Ovary (tissue), 3 donors: ENCODE measurements around the gene SOX15.

Source experiments
- POLR2A ChIP-seq: fragments of 450-650 bp; IDR thresholded peaks from one replicate; pipeline ENCODE4 v1.6.1; 2017; ENCODE audit warnings: antibody characterized with exemption, mild to moderate bottlenecking, moderate library complexity
- TF ChIP-seq, protein P1 (sequence below), 3 donors: fragments of 450-650 bp in 2 of 3; fragments of 200-600 bp in 1 of 3; IDR thresholded peaks; one replicate each; pipeline versions ENCODE4 v1.5.1 to v1.8.0; 2016 to 2022; ENCODE audit warnings: antibody characterized with exemption in 3 of 3, mild to moderate bottlenecking in 1 of 3
- donor health status: DM: no; HTN: no; CAD: no.

DNA sequence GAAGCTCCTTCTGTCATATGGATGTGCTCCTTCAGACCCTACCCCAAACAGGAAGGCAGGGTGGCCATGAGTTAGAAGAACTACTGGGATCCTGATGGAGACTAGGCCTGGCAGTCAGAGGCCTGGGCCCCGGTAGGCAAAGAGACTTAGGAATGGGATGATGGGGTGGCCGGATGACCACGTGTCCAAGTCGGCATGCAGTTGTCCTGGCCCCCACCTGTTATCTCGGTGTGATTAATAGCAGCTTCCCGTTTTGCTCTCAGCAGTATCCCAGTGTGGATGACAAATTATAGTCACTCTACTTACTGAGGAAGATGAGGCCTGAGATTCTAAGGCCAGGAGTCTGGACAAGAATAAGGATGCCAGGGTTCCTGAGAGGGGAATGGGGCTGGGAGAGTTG lies 39.5 kb downstream of the SOX15 start:
- TF ChIP-seq, protein P1, sequence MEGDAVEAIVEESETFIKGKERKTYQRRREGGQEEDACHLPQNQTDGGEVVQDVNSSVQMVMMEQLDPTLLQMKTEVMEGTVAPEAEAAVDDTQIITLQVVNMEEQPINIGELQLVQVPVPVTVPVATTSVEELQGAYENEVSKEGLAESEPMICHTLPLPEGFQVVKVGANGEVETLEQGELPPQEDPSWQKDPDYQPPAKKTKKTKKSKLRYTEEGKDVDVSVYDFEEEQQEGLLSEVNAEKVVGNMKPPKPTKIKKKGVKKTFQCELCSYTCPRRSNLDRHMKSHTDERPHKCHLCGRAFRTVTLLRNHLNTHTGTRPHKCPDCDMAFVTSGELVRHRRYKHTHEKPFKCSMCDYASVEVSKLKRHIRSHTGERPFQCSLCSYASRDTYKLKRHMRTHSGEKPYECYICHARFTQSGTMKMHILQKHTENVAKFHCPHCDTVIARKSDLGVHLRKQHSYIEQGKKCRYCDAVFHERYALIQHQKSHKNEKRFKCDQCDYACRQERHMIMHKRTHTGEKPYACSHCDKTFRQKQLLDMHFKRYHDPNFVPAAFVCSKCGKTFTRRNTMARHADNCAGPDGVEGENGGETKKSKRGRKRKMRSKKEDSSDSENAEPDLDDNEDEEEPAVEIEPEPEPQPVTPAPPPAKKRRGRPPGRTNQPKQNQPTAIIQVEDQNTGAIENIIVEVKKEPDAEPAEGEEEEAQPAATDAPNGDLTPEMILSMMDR (IDR thresholded peaks at IDR 0.05): no peak
- TF ChIP-seq POLR2A: no peak
